Vagina (tissue), 2 donors: ENCODE data around the gene PHACTR4.

ENCODE experiments used
- CTCF ChIP-seq, 3 experiments: fragments of 450-650 bp in 2 of 3; fragments of 200-600 bp in 1 of 3; sonication (generic) in 1 of 3; IDR thresholded peaks; one replicate each; pipeline ENCODE4 v1.5.1; 2017 to 2019; ENCODE audit warnings: antibody characterized with exemption in 3 of 3, mild to moderate bottlenecking in 2 of 3, moderate library complexity in 2 of 3
- POLR2A ChIP-seq, 2 donors: fragments of 450-650 bp; IDR thresholded peaks; one replicate each; pipeline ENCODE4 v1.6.1; 2017; ENCODE audit warnings: antibody characterized with exemption in 2 of 2, mild to moderate bottlenecking in 2 of 2, moderate library complexity in 2 of 2
- POLR2AphosphoS5 ChIP-seq, 2 donors: sonication (generic); formaldehyde crosslinking; IDR thresholded peaks; one replicate each; pipeline ENCODE4 v1.9.0; 2017; ENCODE audit warnings: antibody characterized with exemption in 2 of 2, mild to moderate bottlenecking in 2 of 2, low read depth in 1 of 2; ENCODE audit not compliant: insufficient read depth in 1 of 2

- TF ChIP-seq CTCF (IDR thresholded peaks at IDR 0.05) (no peak), POLR2A (IDR thresholded peaks at IDR 0.05) (no peak), POLR2AphosphoS5 (IDR thresholded peaks at IDR 0.05; ENCODE audit: insufficient read depth in 1 of 2, low read depth in 1 of 2) (no peak)
Measured at GRCh38 chr1:28545246-28545628, 175.7 kb downstream of the PHACTR4 start.
